Measurements from ENCODE around the gene CNNM4. TPM values are rescaled to one million over a fixed set of nuclear protein-coding genes. Genes with fewer than 3 reads are reported as not detected.

Gene CNNM4
- total and polyA plus RNA-seq, 2 of the 4 experiments (the other 2 are of a cell fraction), result 2.0 to 4.1 TPM

DNA sequence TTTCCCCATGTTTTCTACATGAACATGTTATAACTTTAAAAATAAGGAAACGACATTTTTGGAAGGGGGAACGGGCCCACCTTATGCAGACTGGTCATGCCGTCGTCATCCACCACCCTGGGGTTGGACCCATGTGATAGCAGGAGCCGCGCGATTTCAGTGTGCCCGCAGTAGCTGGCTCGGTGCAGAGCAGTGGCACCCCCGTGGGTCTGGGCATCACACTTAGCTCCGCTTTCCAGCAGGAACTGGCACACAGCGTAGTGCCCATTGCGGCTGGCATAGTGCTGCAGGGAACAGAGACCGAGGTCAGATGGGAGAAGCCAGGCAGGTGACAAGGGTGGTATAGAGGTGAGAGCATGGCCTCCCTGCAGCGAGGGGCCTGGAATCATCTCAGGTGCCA, 92.6 kb downstream of the CNNM4 start:
- WGBS, 2 experiments (ENCODE audit: extremely low coverage in 2 of 2, insufficient read length in 1 of 2), result 91% methylated on average over 12 of the region's 15 CpGs; no CpG with 5 or more reads in 1 of the 2 experiments
- Histone ChIP-seq H3K14ac (replicated peaks; ENCODE audit: low read depth, low read length) (no peak overlapping the region), H2AFZ (replicated peaks; ENCODE audit: low read length, poor library complexity) (no peak overlapping the region), H2BK5ac (ENCODE audit: low read depth, low read length, poor library complexity, severe bottlenecking) (no peak overlapping the region), H3K9me3 (ENCODE audit: control insufficient read depth, insufficient read depth, low read length) (no peaks in the 10 kb centered on the region), H2BK120ac (ENCODE audit: low read depth, low read length) (no peak overlapping the region), H4K8ac (ENCODE audit: low read depth in 2 of 2, low read length in 2 of 2) (no peak overlapping the region), H3K36me3 (ENCODE audit: control insufficient read depth, insufficient read depth, low read length) (peaks cover 21% of the 10 kb centered on the region), H3K23ac (ENCODE audit: low read depth, low read length) (no peak overlapping the region), H4K20me1 (ENCODE audit: insufficient read depth, low read length) (no peaks in the 10 kb centered on the region; the same call in 1 of the 2 replicates), H3K9me1 (ENCODE audit: insufficient read depth, low read length) (peaks cover 3% of the 10 kb centered on the region; the same call in 1 of the 2 replicates), H3K27ac (ENCODE audit: insufficient read depth, low read length) (no peak overlapping the region), H3K9ac (ENCODE audit: low read depth, low read length) (no peak overlapping the region), H2AK5ac (ENCODE audit: low read depth, low read length) (no peak overlapping the region), H4K91ac (ENCODE audit: insufficient read depth, low read depth, low read length) (no peak overlapping the region), H3K18ac (ENCODE audit: low read depth, low read length) (no peak overlapping the region), H2BK15ac (ENCODE audit: low read depth, low read length) (no peak overlapping the region), H2AK9ac (replicated peaks; ENCODE audit: low read depth, low read length, poor library complexity) (no peak overlapping the region), H3K4me3 (ENCODE audit: insufficient read depth, low read depth, low read length) (no peak overlapping the region), H2BK20ac (ENCODE audit: low read depth, low read length) (no peak overlapping the region), H3K4me2 (ENCODE audit: low read depth, low read length) (no peak overlapping the region), H3K27me3 (ENCODE audit: control insufficient read depth, insufficient read depth, low read length) (no peaks in the 10 kb centered on the region), H4K5ac (ENCODE audit: low read depth, low read length) (no peak overlapping the region), H3K4me1 (ENCODE audit: control insufficient read depth, insufficient read depth, low read length) (peaks cover 5% of the 10 kb centered on the region), H3K79me1 (ENCODE audit: low read depth in 1 of 2, low read length in 2 of 2) (peaks cover 11 to 27% of the 10 kb centered on the region in 2 experiments), H3K56ac (ENCODE audit: extremely low read depth, insufficient read depth, low read length) (no peak overlapping the region), H3K4ac (ENCODE audit: low read depth, low read length) (no peak overlapping the region)
- no peak for TF ChIP-seq MAZ (IDR thresholded peaks at IDR 0.05; ENCODE audit: borderline replicate concordance, low read depth, low read length)
- TF ChIP-seq, protein P1, sequence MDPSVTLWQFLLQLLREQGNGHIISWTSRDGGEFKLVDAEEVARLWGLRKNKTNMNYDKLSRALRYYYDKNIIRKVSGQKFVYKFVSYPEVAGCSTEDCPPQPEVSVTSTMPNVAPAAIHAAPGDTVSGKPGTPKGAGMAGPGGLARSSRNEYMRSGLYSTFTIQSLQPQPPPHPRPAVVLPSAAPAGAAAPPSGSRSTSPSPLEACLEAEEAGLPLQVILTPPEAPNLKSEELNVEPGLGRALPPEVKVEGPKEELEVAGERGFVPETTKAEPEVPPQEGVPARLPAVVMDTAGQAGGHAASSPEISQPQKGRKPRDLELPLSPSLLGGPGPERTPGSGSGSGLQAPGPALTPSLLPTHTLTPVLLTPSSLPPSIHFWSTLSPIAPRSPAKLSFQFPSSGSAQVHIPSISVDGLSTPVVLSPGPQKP (IDR thresholded peaks at IDR 0.05; ENCODE audit: borderline replicate concordance, low read depth, low read length), result no peak
- intact Hi-C loops (cut with micrococcal nuclease) (no loop called here), dilution Hi-C loops (cut with HindIII; ENCODE audit: low sequenced_read_pairs, unreplicated experiment) (no loop called here), in situ Hi-C loops (cut with MboI; ENCODE audit: low sequenced_read_pairs) (loop anchor here (25.0 kb wide), 1 partner anchor 259 kb away; the partner anchor contains the start of gene ANKRD36)
- no peak for DNase-seq
- ATAC-seq (ENCODE audit: low read depth), result no peak
- BruUV-seq (replicated peaks), result no TSS peak
- ChIA-PET POLR2A (ENCODE audit: unreplicated experiment) (no interaction called here), CTCF (no interaction called here)
